MM.1S (cell line): ENCODE measurements around the gene HNMT.

Experiments
- EZH2 ChIP-seq: fragments of 300-600 bp; sonication (generic); optimal IDR thresholded peaks from 2 replicates; pipeline ENCODE3; 2017; ENCODE audit warnings: low read depth, mild to moderate bottlenecking, antibody characterized with exemption, low read length, mixed read lengths
- TF ChIP-seq, protein P1 (sequence below): fragments of 300-600 bp; sonication (generic); IDR thresholded peaks from 2 replicates; pipeline ENCODE4 v1.5.1; 2016; ENCODE audit warnings: antibody characterized with exemption, low read length, mixed read lengths

GRCh38 chr2:137964859-137965459, 686 bp downstream of the HNMT start:
- TF ChIP-seq, protein P1, sequence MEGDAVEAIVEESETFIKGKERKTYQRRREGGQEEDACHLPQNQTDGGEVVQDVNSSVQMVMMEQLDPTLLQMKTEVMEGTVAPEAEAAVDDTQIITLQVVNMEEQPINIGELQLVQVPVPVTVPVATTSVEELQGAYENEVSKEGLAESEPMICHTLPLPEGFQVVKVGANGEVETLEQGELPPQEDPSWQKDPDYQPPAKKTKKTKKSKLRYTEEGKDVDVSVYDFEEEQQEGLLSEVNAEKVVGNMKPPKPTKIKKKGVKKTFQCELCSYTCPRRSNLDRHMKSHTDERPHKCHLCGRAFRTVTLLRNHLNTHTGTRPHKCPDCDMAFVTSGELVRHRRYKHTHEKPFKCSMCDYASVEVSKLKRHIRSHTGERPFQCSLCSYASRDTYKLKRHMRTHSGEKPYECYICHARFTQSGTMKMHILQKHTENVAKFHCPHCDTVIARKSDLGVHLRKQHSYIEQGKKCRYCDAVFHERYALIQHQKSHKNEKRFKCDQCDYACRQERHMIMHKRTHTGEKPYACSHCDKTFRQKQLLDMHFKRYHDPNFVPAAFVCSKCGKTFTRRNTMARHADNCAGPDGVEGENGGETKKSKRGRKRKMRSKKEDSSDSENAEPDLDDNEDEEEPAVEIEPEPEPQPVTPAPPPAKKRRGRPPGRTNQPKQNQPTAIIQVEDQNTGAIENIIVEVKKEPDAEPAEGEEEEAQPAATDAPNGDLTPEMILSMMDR: no peak
- TF ChIP-seq EZH2: no peak
